Measurements from ENCODE around the gene NAA60. TPM values are rescaled to one million over a fixed set of nuclear protein-coding genes. Genes with fewer than 3 reads are reported as not detected.

NAA60 gene
- total and polyA plus RNA-seq, 2 of the 13 experiments (the other 11 are each of a cell fraction or from before 2014, with no cell fraction given) = 14.7 to 32.0 TPM

DNA sequence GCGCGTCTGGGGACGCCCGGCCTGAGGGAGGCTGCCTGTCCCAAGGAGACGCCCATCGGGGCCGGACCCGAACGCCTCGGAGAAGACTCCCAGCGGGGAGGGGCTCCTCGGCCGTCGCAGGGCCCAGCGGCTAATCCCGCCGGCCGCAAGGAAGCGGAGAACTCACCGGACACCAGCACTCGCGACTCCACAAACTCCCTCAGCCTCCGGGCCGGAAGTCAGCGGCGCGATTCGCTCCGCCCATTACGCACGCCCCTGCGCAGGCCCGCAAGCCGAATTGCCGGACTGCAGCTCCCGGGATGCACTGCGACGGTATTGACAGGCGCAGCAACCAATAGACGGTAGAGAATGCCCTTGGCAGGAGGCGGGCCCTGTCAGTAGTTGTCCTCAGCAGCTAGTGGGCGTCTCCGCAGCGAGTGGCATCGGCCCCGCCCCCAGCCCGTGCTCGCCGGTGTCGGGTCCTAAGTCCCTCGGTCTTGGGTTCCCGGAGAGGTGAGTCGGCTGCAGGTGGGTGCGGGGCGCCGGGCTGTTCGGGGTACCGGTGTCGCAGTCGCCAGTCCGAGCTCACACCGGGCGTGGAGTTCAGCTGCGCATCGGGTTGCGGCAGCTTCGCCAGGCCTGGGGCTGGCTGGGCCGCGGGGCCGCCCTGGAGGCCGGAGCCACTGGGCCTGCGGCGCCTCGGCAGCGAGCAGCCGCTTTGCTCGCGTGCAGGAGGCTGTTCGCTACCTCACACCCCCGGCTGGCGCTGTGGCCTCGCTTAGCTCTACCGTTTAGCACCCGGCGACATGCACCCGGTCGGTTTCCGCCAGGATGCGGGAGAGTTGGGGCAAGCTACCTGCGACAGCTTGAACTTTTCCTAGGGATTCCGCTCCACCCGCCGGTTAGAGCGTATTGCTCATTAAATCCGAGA lies 42.4 kb upstream of the NAA60 start, which contains the start of the genes ZNF174 and ZSCAN32 (continued):
- TF ChIP-seq ZUFSP (CRISPR knock-in tag; IDR thresholded peaks at IDR 0.05; ENCODE audit: borderline replicate concordance) (no peak), ZNF12 (CRISPR knock-in tag; IDR thresholded peaks at IDR 0.05) (no peak), THAP11 (CRISPR knock-in tag; IDR thresholded peaks at IDR 0.05) (peak; percentile 98), CBX1 (IDR thresholded peaks at IDR 0.05; ENCODE audit: low read depth) (peak; percentile 62), SALL2 (CRISPR knock-in tag; IDR thresholded peaks at IDR 0.05) (peak; percentile 87), SRF (IDR thresholded peaks at IDR 0.05; ENCODE audit: low read depth, low read length) (no peak), ZNF296 (CRISPR knock-in tag; conservative IDR thresholded peaks at IDR 0.05) (no peak), NR2F6 (IDR thresholded peaks at IDR 0.05) (no peak), NR2F6 (CRISPR knock-in tag; IDR thresholded peaks at IDR 0.05) (peak; percentile 15; the same call in 1 of the 2 replicates), KDM1A (CRISPR knock-in tag; IDR thresholded peaks at IDR 0.05) (no peak), ZNF747 (CRISPR knock-in tag; IDR thresholded peaks at IDR 0.05; ENCODE audit: borderline replicate concordance) (peak; percentile 77), SPEN (CRISPR knock-in tag; IDR thresholded peaks at IDR 0.05; ENCODE audit: low read depth) (peak; percentile 79), FOXP4 (CRISPR knock-in tag; IDR thresholded peaks at IDR 0.05) (peak; percentile 34; the same call in 1 of the 2 replicates), NPAS2 (CRISPR knock-in tag; IDR thresholded peaks at IDR 0.05; ENCODE audit: borderline replicate concordance) (no peak)
- TF ChIP-seq, protein P1, sequence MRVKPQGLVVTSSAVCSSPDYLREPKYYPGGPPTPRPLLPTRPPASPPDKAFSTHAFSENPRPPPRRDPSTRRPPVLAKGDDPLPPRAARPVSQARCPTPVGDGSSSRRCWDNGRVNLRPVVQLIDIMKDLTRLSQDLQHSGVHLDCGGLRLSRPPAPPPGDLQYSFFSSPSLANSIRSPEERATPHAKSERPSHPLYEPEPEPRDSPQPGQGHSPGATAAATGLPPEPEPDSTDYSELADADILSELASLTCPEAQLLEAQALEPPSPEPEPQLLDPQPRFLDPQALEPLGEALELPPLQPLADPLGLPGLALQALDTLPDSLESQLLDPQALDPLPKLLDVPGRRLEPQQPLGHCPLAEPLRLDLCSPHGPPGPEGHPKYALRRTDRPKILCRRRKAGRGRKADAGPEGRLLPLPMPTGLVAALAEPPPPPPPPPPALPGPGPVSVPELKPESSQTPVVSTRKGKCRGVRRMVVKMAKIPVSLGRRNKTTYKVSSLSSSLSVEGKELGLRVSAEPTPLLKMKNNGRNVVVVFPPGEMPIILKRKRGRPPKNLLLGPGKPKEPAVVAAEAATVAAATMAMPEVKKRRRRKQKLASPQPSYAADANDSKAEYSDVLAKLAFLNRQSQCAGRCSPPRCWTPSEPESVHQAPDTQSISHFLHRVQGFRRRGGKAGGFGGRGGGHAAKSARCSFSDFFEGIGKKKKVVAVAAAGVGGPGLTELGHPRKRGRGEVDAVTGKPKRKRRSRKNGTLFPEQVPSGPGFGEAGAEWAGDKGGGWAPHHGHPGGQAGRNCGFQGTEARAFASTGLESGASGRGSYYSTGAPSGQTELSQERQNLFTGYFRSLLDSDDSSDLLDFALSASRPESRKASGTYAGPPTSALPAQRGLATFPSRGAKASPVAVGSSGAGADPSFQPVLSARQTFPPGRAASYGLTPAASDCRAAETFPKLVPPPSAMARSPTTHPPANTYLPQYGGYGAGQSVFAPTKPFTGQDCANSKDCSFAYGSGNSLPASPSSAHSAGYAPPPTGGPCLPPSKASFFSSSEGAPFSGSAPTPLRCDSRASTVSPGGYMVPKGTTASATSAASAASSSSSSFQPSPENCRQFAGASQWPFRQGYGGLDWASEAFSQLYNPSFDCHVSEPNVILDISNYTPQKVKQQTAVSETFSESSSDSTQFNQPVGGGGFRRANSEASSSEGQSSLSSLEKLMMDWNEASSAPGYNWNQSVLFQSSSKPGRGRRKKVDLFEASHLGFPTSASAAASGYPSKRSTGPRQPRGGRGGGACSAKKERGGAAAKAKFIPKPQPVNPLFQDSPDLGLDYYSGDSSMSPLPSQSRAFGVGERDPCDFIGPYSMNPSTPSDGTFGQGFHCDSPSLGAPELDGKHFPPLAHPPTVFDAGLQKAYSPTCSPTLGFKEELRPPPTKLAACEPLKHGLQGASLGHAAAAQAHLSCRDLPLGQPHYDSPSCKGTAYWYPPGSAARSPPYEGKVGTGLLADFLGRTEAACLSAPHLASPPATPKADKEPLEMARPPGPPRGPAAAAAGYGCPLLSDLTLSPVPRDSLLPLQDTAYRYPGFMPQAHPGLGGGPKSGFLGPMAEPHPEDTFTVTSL (CRISPR knock-in tag; IDR thresholded peaks at IDR 0.05; ENCODE audit: borderline replicate concordance) = peak; percentile 43; the same call in 1 of the 2 replicates
